Measurements from ENCODE around the gene SYNPO2L.

GRCh38 chr10:73644015-73644743, 11.7 kb downstream of the SYNPO2L start:
- TF ChIP-seq REST (IDR thresholded peaks at IDR 0.05; ENCODE audit: borderline replicate concordance) (no peak), EZH2 (IDR thresholded peaks at IDR 0.05; ENCODE audit: borderline replicate concordance, insufficient read depth, low read length, poor library complexity, severe bottlenecking) (no peak)
